ENCODE data around the gene SMPX. TPM values are rescaled to one million over a fixed set of nuclear protein-coding genes. Genes with fewer than 3 reads are reported as not detected.

SMPX gene
- total and polyA plus RNA-seq, 2 of the 4 experiments (the other 2 are of a cell fraction): not detected

GRCh38 chrX:21702725-21703124 is 55.2 kb downstream of the SMPX start:
- Histone ChIP-seq H3K4me3 (ENCODE audit: insufficient read depth, low read depth, low read length) (no peak overlapping the region), H3K36me3 (ENCODE audit: control insufficient read depth, insufficient read depth, low read length) (no peaks in the 10 kb centered on the region), H2BK5ac (ENCODE audit: low read depth, low read length, poor library complexity, severe bottlenecking) (no peak overlapping the region), H4K91ac (ENCODE audit: insufficient read depth, low read depth, low read length) (no peak overlapping the region), H2AK5ac (ENCODE audit: low read depth, low read length) (no peak overlapping the region), H2BK120ac (ENCODE audit: low read depth, low read length) (no peak overlapping the region), H3K14ac (replicated peaks; ENCODE audit: low read depth, low read length) (no peak overlapping the region), H4K5ac (ENCODE audit: low read depth, low read length) (no peak overlapping the region), H2AK9ac (replicated peaks; ENCODE audit: low read depth, low read length, poor library complexity) (no peak overlapping the region), H3K4me2 (ENCODE audit: low read depth, low read length) (no peak overlapping the region), H2BK20ac (ENCODE audit: low read depth, low read length) (no peak overlapping the region), H3K27me3 (ENCODE audit: control insufficient read depth, insufficient read depth, low read length) (peaks cover 2% of the 10 kb centered on the region; the same call in 1 of the 2 replicates), H3K56ac (ENCODE audit: extremely low read depth, insufficient read depth, low read length) (no peak overlapping the region), H3K9ac (ENCODE audit: low read depth, low read length) (no peak overlapping the region), H4K20me1 (ENCODE audit: insufficient read depth, low read length) (no peaks in the 10 kb centered on the region), H3K4me1 (ENCODE audit: control insufficient read depth, insufficient read depth, low read length) (no peaks in the 10 kb centered on the region), H3K9me3 (ENCODE audit: control insufficient read depth, insufficient read depth, low read length) (no peaks in the 10 kb centered on the region; the same call in 1 of the 2 replicates), H3K27ac (ENCODE audit: insufficient read depth, low read length) (no peak overlapping the region), H3K79me1 (ENCODE audit: low read depth in 1 of 2, low read length in 2 of 2) (no peaks in the 10 kb centered on the region), H3K18ac (ENCODE audit: low read depth, low read length) (no peak overlapping the region), H3K23ac (ENCODE audit: low read depth, low read length) (no peak overlapping the region), H3K4ac (ENCODE audit: low read depth, low read length) (no peak overlapping the region), H2BK15ac (ENCODE audit: low read depth, low read length) (no peak overlapping the region), H3K9me1 (ENCODE audit: insufficient read depth, low read length) (no peaks in the 10 kb centered on the region), H2AFZ (replicated peaks; ENCODE audit: low read length, poor library complexity) (no peak overlapping the region), H4K8ac (ENCODE audit: low read depth in 2 of 2, low read length in 2 of 2) (no peak overlapping the region)
- intact Hi-C loops (cut with micrococcal nuclease): no loop called here
- BruUV-seq (replicated peaks): no TSS peak
- no peak for TF ChIP-seq NFE2L2 (IDR thresholded peaks at IDR 0.05; ENCODE audit: low read depth, low read length)
- no peak for TF ChIP-seq SMC3 (IDR thresholded peaks at IDR 0.05; ENCODE audit: low read depth, low read length)
- no peak for TF ChIP-seq RCOR1 (IDR thresholded peaks at IDR 0.05; ENCODE audit: insufficient replicate concordance, low read length)
- TF ChIP-seq FOS (IDR thresholded peaks at IDR 0.05; ENCODE audit: low read depth, low read length): no peak
- TF ChIP-seq CHD1 (IDR thresholded peaks at IDR 0.05; ENCODE audit: low read depth, low read length): no peak
- TF ChIP-seq, protein P1, sequence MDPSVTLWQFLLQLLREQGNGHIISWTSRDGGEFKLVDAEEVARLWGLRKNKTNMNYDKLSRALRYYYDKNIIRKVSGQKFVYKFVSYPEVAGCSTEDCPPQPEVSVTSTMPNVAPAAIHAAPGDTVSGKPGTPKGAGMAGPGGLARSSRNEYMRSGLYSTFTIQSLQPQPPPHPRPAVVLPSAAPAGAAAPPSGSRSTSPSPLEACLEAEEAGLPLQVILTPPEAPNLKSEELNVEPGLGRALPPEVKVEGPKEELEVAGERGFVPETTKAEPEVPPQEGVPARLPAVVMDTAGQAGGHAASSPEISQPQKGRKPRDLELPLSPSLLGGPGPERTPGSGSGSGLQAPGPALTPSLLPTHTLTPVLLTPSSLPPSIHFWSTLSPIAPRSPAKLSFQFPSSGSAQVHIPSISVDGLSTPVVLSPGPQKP (IDR thresholded peaks at IDR 0.05; ENCODE audit: borderline replicate concordance, low read depth, low read length): no peak
- TF ChIP-seq USF2 (IDR thresholded peaks at IDR 0.05; ENCODE audit: low read depth, low read length): no peak
- no peak for TF ChIP-seq CEBPB (IDR thresholded peaks at IDR 0.05; ENCODE audit: low read depth, low read length)
- TF ChIP-seq CTCF (conservative IDR thresholded peaks at IDR 0.05; ENCODE audit: low read depth, low read length): no peak
- no peak for TF ChIP-seq BHLHE40 (IDR thresholded peaks at IDR 0.05; ENCODE audit: low read depth, low read length)
- CTCF ChIA-PET: no interaction called here
- 28% methylated on average over 2 of the region's 4 CpGs; no CpG with 5 or more reads in 1 of the 2 experiments for WGBS, 2 experiments (ENCODE audit: extremely low coverage in 2 of 2, insufficient read length in 1 of 2)
- dilution Hi-C loops (cut with HindIII; ENCODE audit: low sequenced_read_pairs, unreplicated experiment): no loop called here
- DNase-seq: no peak
- in situ Hi-C loops (cut with MboI; ENCODE audit: low sequenced_read_pairs): no loop called here
- POLR2A ChIA-PET (ENCODE audit: unreplicated experiment): no interaction called here
- no peak for ATAC-seq (ENCODE audit: low read depth)
